Mammary epithelial cell (primary cell): Measurements from ENCODE around the gene CNEP1R1.

ENCODE experiments used
- CTCF ChIP-seq, 2 donors: IDR thresholded peaks in 1 of 2; conservative IDR thresholded peaks in 1 of 2; 2 replicates each; pipeline ENCODE4 v1.5.1; 2011 to 2012; ENCODE audit warnings: inconsistent platforms in 2 of 2, low read length in 2 of 2, mild to moderate bottlenecking in 2 of 2, control low read depth in 1 of 2, low read depth in 1 of 2; ENCODE audit not compliant: insufficient read depth in 1 of 2; ENCODE audit errors: extremely low read depth in 1 of 2
- EZH2 ChIP-seq: IDR thresholded peaks from 2 replicates; pipeline ENCODE4 v1.6.1; 2012; ENCODE audit warnings: low read length, inconsistent platforms, borderline replicate concordance

GRCh38 chr16:50012182-50012581 is 12.8 kb upstream of the CNEP1R1 start:
- TF ChIP-seq CTCF (conservative IDR thresholded peaks at IDR 0.05 in 1 of 2, IDR thresholded peaks at IDR 0.05 in 1 of 2; ENCODE audit: extremely low read depth in 1 of 2, insufficient read depth in 1 of 2, low read depth in 1 of 2, low read length in 2 of 2) (no peak), EZH2 (no peak)
